ENCODE data around the gene ANKS1A.

DNA sequence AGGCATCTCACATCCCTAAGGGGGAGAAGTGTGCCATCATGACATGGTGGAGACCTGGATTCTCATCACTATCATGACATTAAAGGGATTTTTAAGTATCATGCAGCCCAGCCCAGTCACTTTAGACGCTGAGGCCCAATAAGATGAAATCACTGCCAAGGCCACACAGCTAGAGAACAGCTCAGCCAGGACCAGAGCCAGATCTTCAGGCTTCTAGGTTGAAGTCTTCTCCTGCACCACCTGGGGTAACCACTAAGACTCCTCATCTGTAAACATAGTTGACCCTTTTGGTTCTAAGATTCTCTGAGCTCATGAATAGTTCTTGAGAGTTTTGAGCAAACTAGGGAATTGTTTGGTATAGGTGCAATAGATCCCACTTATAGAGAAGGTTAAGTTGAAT lies 126.9 kb downstream of the ANKS1A start:
- TF ChIP-seq, protein P1, sequence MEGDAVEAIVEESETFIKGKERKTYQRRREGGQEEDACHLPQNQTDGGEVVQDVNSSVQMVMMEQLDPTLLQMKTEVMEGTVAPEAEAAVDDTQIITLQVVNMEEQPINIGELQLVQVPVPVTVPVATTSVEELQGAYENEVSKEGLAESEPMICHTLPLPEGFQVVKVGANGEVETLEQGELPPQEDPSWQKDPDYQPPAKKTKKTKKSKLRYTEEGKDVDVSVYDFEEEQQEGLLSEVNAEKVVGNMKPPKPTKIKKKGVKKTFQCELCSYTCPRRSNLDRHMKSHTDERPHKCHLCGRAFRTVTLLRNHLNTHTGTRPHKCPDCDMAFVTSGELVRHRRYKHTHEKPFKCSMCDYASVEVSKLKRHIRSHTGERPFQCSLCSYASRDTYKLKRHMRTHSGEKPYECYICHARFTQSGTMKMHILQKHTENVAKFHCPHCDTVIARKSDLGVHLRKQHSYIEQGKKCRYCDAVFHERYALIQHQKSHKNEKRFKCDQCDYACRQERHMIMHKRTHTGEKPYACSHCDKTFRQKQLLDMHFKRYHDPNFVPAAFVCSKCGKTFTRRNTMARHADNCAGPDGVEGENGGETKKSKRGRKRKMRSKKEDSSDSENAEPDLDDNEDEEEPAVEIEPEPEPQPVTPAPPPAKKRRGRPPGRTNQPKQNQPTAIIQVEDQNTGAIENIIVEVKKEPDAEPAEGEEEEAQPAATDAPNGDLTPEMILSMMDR (IDR thresholded peaks at IDR 0.05), result no peak
- TF ChIP-seq POLR2AphosphoS5 (IDR thresholded peaks at IDR 0.05) (no peak), POLR2A (IDR thresholded peaks at IDR 0.05) (no peak)
